GM10266 (cell line): ENCODE results near the gene ABHD10.

ENCODE experiments used
- DNase-seq: peaks from one replicate; pipeline ENCODE4 v3.0.0; 2012; ENCODE audit errors: extremely low spot score
- CTCF ChIP-seq: IDR thresholded peaks from 2 replicates; pipeline ENCODE4 v1.5.1; 2012; ENCODE audit warnings: mild to moderate bottlenecking, low read depth; ENCODE audit not compliant: control insufficient read depth, insufficient read depth; ENCODE audit errors: missing control alignments

Gene ABHD10

GRCh38 chr3:112013784-112014143 is 34.9 kb downstream of the ABHD10 start:
- DNase-seq = no peak
- no peak for TF ChIP-seq CTCF

- TF ChIP-seq CTCF = no peak
- no peak for DNase-seq
These were observed 38.3 kb downstream of the ABHD10 start for GRCh38 chr3:112017091-112017490.

GRCh38 chr3:112018712-112019111 is 39.9 kb downstream of the ABHD10 start:
- no peak for TF ChIP-seq CTCF
- DNase-seq = no peak

GRCh38 chr3:112019716-112020115 is 40.9 kb downstream of the ABHD10 start:
- no peak for TF ChIP-seq CTCF
- no peak for DNase-seq

- DNase-seq = no peak
- no peak for TF ChIP-seq CTCF
These were observed 41.9 kb downstream of the ABHD10 start for GRCh38 chr3:112020674-112021085.

- DNase-seq = no peak
- TF ChIP-seq CTCF = no peak
These were observed 48.3 kb downstream of the ABHD10 start for GRCh38 chr3:112027142-112027541.

- TF ChIP-seq CTCF = no peak
- DNase-seq = no peak
These were observed 49.0 kb downstream of the ABHD10 start for GRCh38 chr3:112027826-112028225.

GRCh38 chr3:112030901-112031300 is 52.1 kb downstream of the ABHD10 start:
- DNase-seq = no peak
- TF ChIP-seq CTCF = no peak
